ENCODE data around the gene SCNN1G.

DNA sequence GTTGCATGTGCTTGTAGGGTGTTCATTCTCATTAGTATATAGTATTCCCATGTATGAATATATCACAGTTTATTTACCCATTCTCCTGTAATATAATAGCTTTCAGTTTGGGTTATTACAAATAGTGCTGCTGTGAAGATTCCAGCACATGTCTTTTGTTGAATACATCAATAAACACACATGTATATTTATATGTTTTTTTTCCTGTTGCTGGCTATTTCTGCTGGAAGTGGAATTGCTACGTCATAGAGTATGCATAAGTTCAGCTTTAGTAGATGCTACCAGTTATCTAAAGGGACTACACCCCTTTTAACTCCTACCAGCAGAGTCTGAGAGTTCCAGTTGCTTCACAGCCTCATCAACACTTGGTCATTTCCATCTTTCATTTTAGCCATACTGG, 67.3 kb downstream of the SCNN1G start:
- TF ChIP-seq GATA2 (IDR thresholded peaks at IDR 0.05; ENCODE audit: low read depth, low read length) (no peak), GATA3 (IDR thresholded peaks at IDR 0.05; ENCODE audit: low read depth, low read length) (no peak)

All from SH-SY5Y (cell line).